Spinal cord (tissue), 4 donors: ENCODE data around the gene C5orf58. TPM values are rescaled to one million over a fixed set of nuclear protein-coding genes. Genes with fewer than 3 reads are reported as not detected.

ENCODE experiments used
- polyA plus RNA-seq, 2 donors: library from polyadenylated mRNA; unstranded; fragments of 120-200 nt; gene quantifications; one replicate each; pipeline ENCODE4 v1.2.1, GENCODE V29; 2013; ENCODE audit not compliant: insufficient read length in 2 of 2
- total RNA-seq, 2 donors: library from RNA; depleted of rRNA in 1 of 2; stranded (reverse); fragments of 120-200 nt in 1 of 2; fragments of >200 nt in 1 of 2; gene quantifications; one replicate each; pipeline versions ENCODE4 v1.2.3 to v1.2.4, GENCODE V29; 2013 to 2014

C5orf58 gene
- total and polyA plus RNA-seq, 4 donors, result 1.8 to 2.1 TPM; not detected in 2

Other genes starting within 250 kb of the C5orf58 start
- gene FOXI1, start 127.1 kb upstream of the C5orf58 start, total RNA-seq, result not detected
- under 1 TPM in 1 of 2 donors, not detected in 1; 0.08 TPM for gene FOXI1, start 127.1 kb upstream of the C5orf58 start, polyA plus RNA-seq
- gene LCP2, start 64.8 kb downstream of the C5orf58 start, total RNA-seq, result 10 to 100 TPM in 1 of 2 donors, 1 to 10 TPM in 1; 6.4 to 10.2 TPM
- 1 to 10 TPM; 6.0 to 9.6 TPM for gene LCP2, start 64.8 kb downstream of the C5orf58 start, polyA plus RNA-seq
- gene KCNMB1, start 156.4 kb downstream of the C5orf58 start, total RNA-seq, result under 1 TPM; 0.30 to 0.83 TPM
- gene KCNMB1, start 156.4 kb downstream of the C5orf58 start, polyA plus RNA-seq, result 1 to 10 TPM; 1.6 to 2.7 TPM